Stimulated activated CD8-positive, alpha-beta memory T cell treated with anti-CD3 and anti-CD28 coated beads, Interleukin-15, amount 100 ng/mL, for 4 hours (primary cell): ENCODE results near the gene H6PD.
A peak's percentile ranks its signal among the peaks of the same experiment; 100 is the strongest.

Experiments used
- DNase-seq, 2 donors: peaks; one replicate each; pipeline ENCODE4 v3.0.0-alpha.2; 2020; ENCODE audit warnings: low read depth in 2 of 2

H6PD gene, protein sequence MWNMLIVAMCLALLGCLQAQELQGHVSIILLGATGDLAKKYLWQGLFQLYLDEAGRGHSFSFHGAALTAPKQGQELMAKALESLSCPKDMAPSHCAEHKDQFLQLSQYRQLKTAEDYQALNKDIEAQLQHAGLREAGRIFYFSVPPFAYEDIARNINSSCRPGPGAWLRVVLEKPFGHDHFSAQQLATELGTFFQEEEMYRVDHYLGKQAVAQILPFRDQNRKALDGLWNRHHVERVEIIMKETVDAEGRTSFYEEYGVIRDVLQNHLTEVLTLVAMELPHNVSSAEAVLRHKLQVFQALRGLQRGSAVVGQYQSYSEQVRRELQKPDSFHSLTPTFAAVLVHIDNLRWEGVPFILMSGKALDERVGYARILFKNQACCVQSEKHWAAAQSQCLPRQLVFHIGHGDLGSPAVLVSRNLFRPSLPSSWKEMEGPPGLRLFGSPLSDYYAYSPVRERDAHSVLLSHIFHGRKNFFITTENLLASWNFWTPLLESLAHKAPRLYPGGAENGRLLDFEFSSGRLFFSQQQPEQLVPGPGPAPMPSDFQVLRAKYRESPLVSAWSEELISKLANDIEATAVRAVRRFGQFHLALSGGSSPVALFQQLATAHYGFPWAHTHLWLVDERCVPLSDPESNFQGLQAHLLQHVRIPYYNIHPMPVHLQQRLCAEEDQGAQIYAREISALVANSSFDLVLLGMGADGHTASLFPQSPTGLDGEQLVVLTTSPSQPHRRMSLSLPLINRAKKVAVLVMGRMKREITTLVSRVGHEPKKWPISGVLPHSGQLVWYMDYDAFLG

GRCh38 chr1:9234223-9235095, at the start of gene H6PD:
Gene H6PD, plus strand, starts transcription at chr1:9234774. Its CDS starts 10,161 bp downstream, at chr1:9244935.
- DNase-seq, result peak; percentile 42 to 56

GRCh38 chr1:9186082-9186859, 48.3 kb upstream of the H6PD start:
- DNase-seq, result no peak

DNA sequence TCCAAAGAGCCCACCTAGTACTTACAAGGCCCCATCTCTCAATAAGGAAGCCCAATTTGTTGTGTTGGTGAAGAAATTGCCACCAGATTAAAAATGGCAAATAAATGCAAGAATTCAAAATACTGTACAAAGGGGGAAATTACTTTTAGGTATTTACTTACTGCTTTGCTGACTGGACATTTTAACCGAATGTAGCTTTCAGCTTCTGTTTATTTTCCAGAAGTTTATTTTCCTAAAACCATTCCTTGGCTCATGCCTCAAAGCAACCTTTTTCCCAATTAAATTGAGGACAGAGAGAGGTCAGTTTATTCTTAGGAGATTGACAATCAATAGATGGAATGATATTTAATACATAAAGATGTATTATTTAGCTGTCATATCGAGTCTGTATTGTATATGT, 47.6 kb upstream of the H6PD start:
- DNase-seq, result no peak

- DNase-seq, result no peak
Observed at GRCh38 chr1:9190234-9190633, 44.3 kb upstream of the H6PD start.

DNA sequence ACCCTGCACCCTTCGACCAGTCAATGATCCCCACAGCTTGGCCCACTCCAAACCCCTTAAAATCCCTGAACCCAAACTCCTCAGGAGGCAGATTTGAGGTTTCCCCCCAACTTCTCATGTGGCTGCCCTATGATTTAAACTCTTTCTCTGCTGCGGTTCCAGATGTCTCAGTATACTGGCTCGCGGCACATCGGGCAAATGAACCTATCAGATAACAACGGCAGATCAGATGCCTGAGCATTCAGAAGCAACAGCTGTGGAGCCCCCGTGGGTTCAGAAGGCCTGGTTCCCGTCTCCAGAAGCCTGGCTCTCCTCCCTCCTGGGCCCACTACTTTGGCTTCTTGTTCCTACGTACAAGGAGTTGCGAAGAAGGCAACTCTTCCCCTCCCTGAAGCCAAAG, 43.3 kb upstream of the H6PD start:
- DNase-seq, result no peak

- no peak for DNase-seq
Observed at GRCh38 chr1:9192578-9193232, 41.9 kb upstream of the H6PD start.

DNA sequence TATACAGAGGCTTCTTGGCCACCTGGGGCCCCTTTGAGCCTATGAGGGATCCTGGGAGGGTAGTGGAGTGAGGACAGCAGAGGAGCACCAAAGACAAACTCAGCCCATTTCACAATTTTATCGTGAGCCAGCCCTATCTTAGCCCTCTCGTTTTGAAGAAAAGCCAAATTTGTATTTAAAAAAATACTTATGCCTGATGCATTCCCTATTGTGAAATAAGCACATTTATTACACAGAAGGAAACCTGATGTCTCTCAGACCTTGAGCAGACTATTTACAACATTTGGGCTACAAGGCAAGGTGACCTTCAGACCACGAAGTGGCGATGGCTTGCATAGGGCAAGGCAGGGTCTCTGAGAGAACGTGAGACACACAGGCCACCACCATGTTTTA, 41.3 kb upstream of the H6PD start:
- DNase-seq, result no peak

DNA sequence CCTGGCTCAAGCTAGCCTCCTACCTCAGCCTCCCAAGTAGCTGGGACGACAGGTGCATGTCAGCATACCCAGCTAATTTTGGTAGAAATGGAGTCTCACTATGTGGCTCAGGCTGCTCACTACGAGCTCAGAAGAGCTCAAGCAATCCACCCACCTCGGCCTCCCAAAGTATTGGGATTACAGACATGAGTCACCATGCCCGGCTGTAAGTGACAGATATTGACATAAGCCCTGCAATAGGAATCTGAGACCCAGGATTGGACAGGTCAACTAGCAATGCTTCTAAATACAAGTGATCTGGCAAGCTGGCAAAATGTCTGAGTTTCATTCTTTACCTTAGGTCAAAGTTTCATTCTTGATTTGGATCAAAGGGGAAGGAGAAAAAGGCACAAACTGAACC, 40.5 kb upstream of the H6PD start:
- DNase-seq, result no peak

- DNase-seq, result no peak
Observed at GRCh38 chr1:9195651-9196050, 38.9 kb upstream of the H6PD start.

GRCh38 chr1:9196129-9197040, 38.2 kb upstream of the H6PD start:
- DNase-seq, result peak; percentile 8 to 14

DNA sequence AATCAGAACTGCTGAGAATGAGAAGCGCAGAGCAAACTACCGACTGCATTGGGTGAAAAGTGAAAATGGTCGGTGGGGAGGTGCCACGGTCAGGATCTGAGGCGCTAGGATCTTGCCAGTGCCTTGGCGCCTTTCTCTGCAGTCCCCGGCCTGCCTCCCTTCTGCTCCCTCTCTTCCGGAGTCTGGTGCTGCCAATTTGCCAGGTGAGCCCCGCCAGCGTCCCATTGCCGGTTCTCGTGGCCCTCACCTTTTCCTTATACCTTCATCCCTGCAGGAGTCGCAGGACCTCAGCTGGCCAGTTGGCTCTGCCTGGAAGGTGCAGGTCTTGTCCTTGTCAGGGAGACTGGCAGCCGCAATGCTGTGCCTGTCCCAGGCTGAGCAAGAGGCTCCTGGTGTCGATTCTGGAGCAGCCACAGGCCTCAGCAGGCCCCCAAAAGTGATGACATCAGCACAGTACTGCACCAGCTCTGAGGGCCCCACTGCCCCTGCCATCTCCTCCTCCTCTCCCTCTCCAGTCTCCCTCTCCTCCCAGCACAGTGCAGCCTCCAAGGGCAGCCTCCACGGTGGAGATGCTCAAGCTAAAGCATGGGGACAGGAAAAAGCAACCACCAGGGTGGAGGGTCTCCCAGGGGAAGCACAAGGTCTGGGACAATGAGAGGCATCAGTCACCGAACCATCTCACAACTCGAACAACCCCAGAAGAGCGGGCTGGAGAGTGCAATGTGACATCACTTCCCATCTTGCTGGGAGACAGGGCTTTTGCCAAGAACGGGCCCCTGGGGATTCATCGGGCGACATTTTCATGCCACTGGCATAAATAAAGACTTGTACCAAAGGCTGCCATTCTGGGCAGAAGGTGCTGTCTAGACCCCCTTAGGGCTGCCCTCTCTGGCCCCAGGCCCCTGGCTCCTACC, 37.1 kb upstream of the H6PD start:
- no peak for DNase-seq

GRCh38 chr1:9198538-9199361, 35.8 kb upstream of the H6PD start:
- no peak for DNase-seq

DNA sequence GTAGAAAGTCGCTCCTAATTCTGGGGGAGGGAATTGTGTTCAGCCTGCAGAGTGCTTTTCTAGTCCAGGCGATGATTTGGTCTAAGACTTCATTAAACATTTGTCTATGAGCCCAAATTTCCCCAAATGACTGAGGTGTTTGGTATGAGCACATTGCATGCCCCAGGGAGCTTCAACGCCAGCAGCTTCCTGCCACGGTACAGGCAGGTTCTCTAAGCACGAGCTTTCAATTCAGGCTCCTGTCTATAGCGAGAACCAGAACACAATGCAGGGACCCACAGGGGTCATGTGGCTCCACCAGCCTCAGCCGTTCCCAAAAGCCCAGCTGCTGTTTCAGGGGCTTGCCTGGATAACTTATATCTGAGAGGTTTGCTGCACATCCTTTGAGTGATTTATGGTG, 34.1 kb upstream of the H6PD start:
- DNase-seq, result no peak

GRCh38 chr1:9201401-9202239, 33.0 kb upstream of the H6PD start:
- no peak for DNase-seq

DNA sequence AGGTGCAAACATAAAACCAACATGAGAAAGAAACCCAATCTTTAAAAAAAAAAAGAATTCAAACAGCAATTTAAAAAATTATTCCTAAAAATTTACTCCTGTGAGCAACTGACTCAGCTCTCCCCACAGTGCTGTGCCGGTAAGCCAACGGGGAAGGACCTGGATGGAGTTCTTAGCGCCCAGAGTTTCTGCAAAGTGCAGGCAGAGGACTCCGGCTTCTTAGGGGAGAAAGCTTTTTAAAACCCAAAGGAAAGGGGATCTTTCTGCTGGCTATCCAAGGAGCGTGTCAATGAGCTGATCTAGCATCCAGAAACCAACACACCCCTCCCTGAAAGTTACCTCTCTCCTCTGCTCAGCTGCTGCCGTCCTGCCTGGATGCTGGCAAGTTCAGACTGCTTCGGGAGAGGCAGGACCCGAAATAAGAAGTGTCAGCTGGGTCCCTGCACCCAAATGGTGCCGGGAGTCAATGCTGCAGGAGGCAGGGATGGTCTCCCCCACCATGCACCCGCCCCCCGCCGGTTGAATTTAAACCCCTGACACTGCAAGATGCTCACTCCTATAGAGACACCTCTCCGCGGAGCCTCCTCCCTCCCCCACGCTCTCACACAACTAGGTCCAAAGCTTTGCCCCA, 32.2 kb upstream of the H6PD start:
- DNase-seq, result no peak

DNA sequence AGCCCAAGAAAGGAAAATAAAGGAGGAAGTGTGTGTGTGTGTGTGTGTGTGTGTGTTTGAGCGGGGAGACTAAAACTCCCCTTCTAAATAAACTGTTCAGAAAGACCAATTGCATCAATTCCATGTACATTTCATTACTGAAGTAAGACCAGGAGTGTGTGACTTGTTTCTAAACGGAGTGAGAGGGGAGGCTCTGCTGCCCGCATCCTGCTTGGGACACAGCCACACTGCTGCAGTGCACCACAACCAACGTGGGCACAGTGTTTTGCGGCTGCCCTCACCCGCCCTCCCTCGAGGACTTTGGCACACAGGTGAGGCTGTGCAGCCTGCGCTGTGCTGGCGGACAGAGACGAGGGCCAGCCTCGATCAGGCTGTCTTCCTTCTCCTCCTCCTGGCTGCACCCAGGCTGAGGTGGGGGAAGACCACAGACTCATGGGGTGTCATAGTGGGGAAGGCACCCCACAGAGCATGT, 31.0 kb upstream of the H6PD start:
- DNase-seq, result no peak
